ENCODE results near the gene PRAMEF18. TPM values are rescaled to one million over a fixed set of nuclear protein-coding genes. Genes with fewer than 3 reads are reported as not detected.
"Not testable (repeated sequence)": the region's sequence is repeated elsewhere in the genome, so short reads cannot be mapped to it uniquely, and the experiment has no call there.

The PRAMEF18 gene
- polyA plus RNA-seq (2014; cell fraction: cytosol; rRNA removed), result not detected in 2 replicates
- polyA plus RNA-seq (2014; cell fraction: nucleus; rRNA removed), result not detected in 2 replicates

- DNase-seq (ENCODE audit: low spot score), result not testable (repeated sequence)
These were observed at the start of gene PRAMEF18 for GRCh38 chr1:13225675-13226204. PRAMEF18 (minus strand) TSS chr1:13226154; CDS start chr1:13226106, 48 bp downstream.

- not testable (repeated sequence) for DNase-seq (ENCODE audit: low spot score)
These were observed 39.2 kb upstream of the PRAMEF18 start for GRCh38 chr1:13265124-13265523.

GRCh38 chr1:13253898-13254297 lies 27.9 kb upstream of the PRAMEF18 start, which contains the start of gene PRAMEF5:
PRAMEF5 (plus strand) TSS chr1:13254198; CDS start chr1:13259269, 5,071 bp downstream.
- not testable (repeated sequence) for DNase-seq (ENCODE audit: low spot score)

GRCh38 chr1:13247122-13247521 lies 21.2 kb upstream of the PRAMEF18 start:
- DNase-seq (ENCODE audit: low spot score), result not testable (repeated sequence)

- DNase-seq (ENCODE audit: low spot score), result not testable (repeated sequence)
These were observed 20.6 kb upstream of the PRAMEF18 start for GRCh38 chr1:13246554-13246871.

GRCh38 chr1:13245841-13246553 lies 20.0 kb upstream of the PRAMEF18 start:
- DNase-seq (ENCODE audit: low spot score), result not testable (repeated sequence)

GRCh38 chr1:13243536-13244263 lies 17.7 kb upstream of the PRAMEF18 start:
- not testable (repeated sequence) for DNase-seq (ENCODE audit: low spot score)

GRCh38 chr1:13239633-13240032 lies 13.7 kb upstream of the PRAMEF18 start:
- not testable (repeated sequence) for DNase-seq (ENCODE audit: low spot score)

- DNase-seq (ENCODE audit: low spot score), result not testable (repeated sequence)
These were observed 11.6 kb upstream of the PRAMEF18 start for GRCh38 chr1:13237572-13237971.

- not testable (repeated sequence) for DNase-seq (ENCODE audit: low spot score)
These were observed 8.1 kb upstream of the PRAMEF18 start for GRCh38 chr1:13234057-13234456.

GRCh38 chr1:13232056-13232455 lies 6.1 kb upstream of the PRAMEF18 start:
- DNase-seq (ENCODE audit: low spot score), result not testable (repeated sequence)

- not testable (repeated sequence) for DNase-seq (ENCODE audit: low spot score)
These were observed 5.3 kb upstream of the PRAMEF18 start for GRCh38 chr1:13231061-13231750.

GRCh38 chr1:13230601-13231000 lies 4.6 kb upstream of the PRAMEF18 start:
- DNase-seq (ENCODE audit: low spot score), result not testable (repeated sequence)

- DNase-seq (ENCODE audit: low spot score), result not testable (repeated sequence)
These were observed 4.1 kb upstream of the PRAMEF18 start for GRCh38 chr1:13230096-13230495.

- no peak for DNase-seq (ENCODE audit: low spot score)
These were observed 2.4 kb upstream of the PRAMEF18 start for GRCh38 chr1:13228343-13228781.

GRCh38 chr1:13227271-13228055 lies 1.5 kb upstream of the PRAMEF18 start:
- not testable (repeated sequence) for DNase-seq (ENCODE audit: low spot score)

- DNase-seq (ENCODE audit: low spot score), result no peak
These were observed 1.4 kb downstream of the PRAMEF18 start for GRCh38 chr1:13224480-13225060.

GRCh38 chr1:13222788-13223187 lies 3.2 kb downstream of the PRAMEF18 start:
- not testable (repeated sequence) for DNase-seq (ENCODE audit: low spot score)

- not testable (repeated sequence) for DNase-seq (ENCODE audit: low spot score)
These were observed 6.8 kb downstream of the PRAMEF18 start for GRCh38 chr1:13219203-13219602.

GRCh38 chr1:13216619-13217018 lies 9.3 kb downstream of the PRAMEF18 start:
- DNase-seq (ENCODE audit: low spot score), result not testable (repeated sequence)
